NB4 (cell line): Measurements from ENCODE around the gene RPL41.

ENCODE experiments used
- CTCF ChIP-seq: IDR thresholded peaks from one replicate; pipeline ENCODE4 v1.5.1; 2012; ENCODE audit warnings: low read depth, low read length
- POLR2A ChIP-seq: IDR thresholded peaks from 2 replicates; pipeline ENCODE4 v1.6.1; 2011; ENCODE audit warnings: mild to moderate bottlenecking; ENCODE audit not compliant: insufficient read length; ENCODE audit errors: extremely low read depth

GRCh38 chr12:56074396-56074795 is 42.0 kb upstream of the RPL41 start:
- no peak for TF ChIP-seq CTCF
- no peak for TF ChIP-seq POLR2A
